Hematopoietic multipotent progenitor cell treated with erythropoietin and hydrocortisone succinate and interleukin-3 and kit ligand, for 17 days (in vitro differentiated cells): ENCODE measurements around the gene CCDC88A.
"Not testable (repeated sequence)": the region's sequence is repeated elsewhere in the genome, so short reads cannot be mapped to it uniquely, and the experiment has no call there.

Source experiments
- DNase-seq: peaks from one replicate; pipeline ENCODE4 v3.0.0-alpha.2; 2015; ENCODE audit warnings: low spot score

The CCDC88A gene

GRCh38 chr2:55384786-55385185 lies 34.9 kb downstream of the CCDC88A start:
- DNase-seq: no peak

- no peak for DNase-seq
Observed at GRCh38 chr2:55371376-55371775, 48.3 kb downstream of the CCDC88A start.

GRCh38 chr2:55370208-55370607 lies 49.4 kb downstream of the CCDC88A start:
- DNase-seq: no peak

GRCh38 chr2:55365303-55365702 lies 54.4 kb downstream of the CCDC88A start:
- no peak for DNase-seq

- no peak for DNase-seq
Observed at GRCh38 chr2:55364189-55365055, 55.2 kb downstream of the CCDC88A start.

GRCh38 chr2:55363636-55364035 lies 56.0 kb downstream of the CCDC88A start:
- DNase-seq: no peak

GRCh38 chr2:55361465-55362189 lies 58.0 kb downstream of the CCDC88A start:
- DNase-seq: no peak

GRCh38 chr2:55358451-55358850 lies 61.2 kb downstream of the CCDC88A start:
- no peak for DNase-seq

GRCh38 chr2:55357927-55358326 lies 61.7 kb downstream of the CCDC88A start:
- DNase-seq: no peak

- DNase-seq: no peak
Observed at GRCh38 chr2:55357164-55357563, 62.5 kb downstream of the CCDC88A start.

GRCh38 chr2:55356136-55356535 lies 63.5 kb downstream of the CCDC88A start:
- not testable (repeated sequence) for DNase-seq

GRCh38 chr2:55355451-55355850 lies 64.2 kb downstream of the CCDC88A start:
- DNase-seq: no peak

GRCh38 chr2:55351672-55352071 lies 68.0 kb downstream of the CCDC88A start:
- DNase-seq: no peak

- no peak for DNase-seq
Observed at GRCh38 chr2:55345064-55345463, 74.6 kb downstream of the CCDC88A start.

- DNase-seq: no peak
Observed at GRCh38 chr2:55338268-55338667, 81.4 kb downstream of the CCDC88A start.

GRCh38 chr2:55334728-55335127 lies 84.9 kb downstream of the CCDC88A start:
- DNase-seq: no peak

- no peak for DNase-seq
Observed at GRCh38 chr2:55330541-55331297, 88.9 kb downstream of the CCDC88A start.

- no peak for DNase-seq
Observed at GRCh38 chr2:55327470-55328230, 92.0 kb downstream of the CCDC88A start.

GRCh38 chr2:55314985-55315384 lies 104.7 kb downstream of the CCDC88A start:
- DNase-seq: no peak

- no peak for DNase-seq
Observed at GRCh38 chr2:55311444-55311870, 108.2 kb downstream of the CCDC88A start.

GRCh38 chr2:55309446-55309845 lies 110.2 kb downstream of the CCDC88A start:
- DNase-seq: no peak

- DNase-seq: no peak
Observed at GRCh38 chr2:55302241-55302640, 117.4 kb downstream of the CCDC88A start.
